ENCODE data around the gene KRTAP23-1. TPM values are rescaled to one million over a fixed set of nuclear protein-coding genes. Genes with fewer than 3 reads are reported as not detected.

The KRTAP23-1 gene
- total RNA-seq, 2 donors from 2014 or later: not detected

DNA sequence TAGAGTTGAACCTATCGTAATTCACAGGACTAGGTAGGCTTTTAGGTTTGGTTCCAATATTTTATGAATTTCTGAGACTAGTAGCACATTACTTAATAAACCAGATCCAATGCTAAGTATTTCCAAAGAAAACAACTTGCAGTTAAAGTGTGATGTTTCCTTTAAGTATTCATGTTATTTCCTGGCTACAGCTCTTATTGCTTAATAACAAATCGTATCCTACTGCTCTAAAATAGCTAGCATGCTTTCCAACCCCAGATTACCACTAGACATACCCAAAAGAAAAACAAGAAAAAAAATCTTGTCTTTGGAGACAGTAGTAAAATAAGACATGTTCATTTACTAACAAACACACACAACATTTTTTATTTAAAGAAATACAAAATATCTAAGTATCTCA, 11.8 kb downstream of the KRTAP23-1 start:
- no peak overlapping the region for H3K27ac ChIP-seq
- H3K9me3 ChIP-seq: no peaks in the 10 kb centered on the region
- no peaks in the 10 kb centered on the region for H3K36me3 ChIP-seq
- intact Hi-C loops (cut with DNase I): no loop called here
- H3K27me3 ChIP-seq (replicated peaks; ENCODE audit: insufficient read depth): no peaks in the 10 kb centered on the region
- WGBS: 60% methylated on average over 2 of the region's 2 CpGs
- TF ChIP-seq, protein P1, sequence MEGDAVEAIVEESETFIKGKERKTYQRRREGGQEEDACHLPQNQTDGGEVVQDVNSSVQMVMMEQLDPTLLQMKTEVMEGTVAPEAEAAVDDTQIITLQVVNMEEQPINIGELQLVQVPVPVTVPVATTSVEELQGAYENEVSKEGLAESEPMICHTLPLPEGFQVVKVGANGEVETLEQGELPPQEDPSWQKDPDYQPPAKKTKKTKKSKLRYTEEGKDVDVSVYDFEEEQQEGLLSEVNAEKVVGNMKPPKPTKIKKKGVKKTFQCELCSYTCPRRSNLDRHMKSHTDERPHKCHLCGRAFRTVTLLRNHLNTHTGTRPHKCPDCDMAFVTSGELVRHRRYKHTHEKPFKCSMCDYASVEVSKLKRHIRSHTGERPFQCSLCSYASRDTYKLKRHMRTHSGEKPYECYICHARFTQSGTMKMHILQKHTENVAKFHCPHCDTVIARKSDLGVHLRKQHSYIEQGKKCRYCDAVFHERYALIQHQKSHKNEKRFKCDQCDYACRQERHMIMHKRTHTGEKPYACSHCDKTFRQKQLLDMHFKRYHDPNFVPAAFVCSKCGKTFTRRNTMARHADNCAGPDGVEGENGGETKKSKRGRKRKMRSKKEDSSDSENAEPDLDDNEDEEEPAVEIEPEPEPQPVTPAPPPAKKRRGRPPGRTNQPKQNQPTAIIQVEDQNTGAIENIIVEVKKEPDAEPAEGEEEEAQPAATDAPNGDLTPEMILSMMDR (IDR thresholded peaks at IDR 0.05): no peak
- no peak for TF ChIP-seq POLR2A (IDR thresholded peaks at IDR 0.05)
- no peak for TF ChIP-seq POLR2AphosphoS5 (IDR thresholded peaks at IDR 0.05)
- H3K4me3 ChIP-seq: no peak overlapping the region
- no peaks in the 10 kb centered on the region for H3K4me1 ChIP-seq (replicated peaks)
- DNase-seq (ENCODE audit: low spot score): no peak

DNA sequence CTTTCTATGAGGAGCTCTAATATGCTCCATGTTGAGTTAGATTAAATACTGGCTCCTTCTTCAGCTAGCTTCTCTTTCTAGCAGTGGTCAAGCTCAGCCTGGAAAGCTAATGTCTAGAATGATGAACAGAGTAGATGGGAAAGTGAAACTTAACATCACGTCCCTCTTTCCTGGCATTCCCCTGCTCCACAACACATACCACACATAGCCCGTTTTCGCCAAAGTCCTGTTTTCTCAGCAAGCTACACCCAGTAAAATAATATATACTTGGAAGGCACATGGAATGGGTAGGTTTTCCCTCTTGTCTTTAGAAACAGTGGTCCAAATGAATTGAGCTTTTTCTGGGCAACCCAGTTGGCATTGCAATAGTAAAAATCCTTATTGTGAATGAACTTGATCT, 14.7 kb downstream of the KRTAP23-1 start:
- TF ChIP-seq POLR2A (IDR thresholded peaks at IDR 0.05) (no peak), POLR2AphosphoS5 (IDR thresholded peaks at IDR 0.05) (no peak)
- TF ChIP-seq, protein P1 (IDR thresholded peaks at IDR 0.05): no peak
- intact Hi-C loops (cut with DNase I): no loop called here
- no peak for DNase-seq (ENCODE audit: low spot score)
- no peaks in the 10 kb centered on the region for H3K27me3 ChIP-seq (replicated peaks; ENCODE audit: insufficient read depth)
- H3K36me3 ChIP-seq: no peaks in the 10 kb centered on the region
- no peak overlapping the region for H3K27ac ChIP-seq
- WGBS: 85% methylated on average over 3 of the region's 3 CpGs
- no peaks in the 10 kb centered on the region for H3K9me3 ChIP-seq
- H3K4me3 ChIP-seq: no peak overlapping the region
- no peaks in the 10 kb centered on the region for H3K4me1 ChIP-seq (replicated peaks)

DNA sequence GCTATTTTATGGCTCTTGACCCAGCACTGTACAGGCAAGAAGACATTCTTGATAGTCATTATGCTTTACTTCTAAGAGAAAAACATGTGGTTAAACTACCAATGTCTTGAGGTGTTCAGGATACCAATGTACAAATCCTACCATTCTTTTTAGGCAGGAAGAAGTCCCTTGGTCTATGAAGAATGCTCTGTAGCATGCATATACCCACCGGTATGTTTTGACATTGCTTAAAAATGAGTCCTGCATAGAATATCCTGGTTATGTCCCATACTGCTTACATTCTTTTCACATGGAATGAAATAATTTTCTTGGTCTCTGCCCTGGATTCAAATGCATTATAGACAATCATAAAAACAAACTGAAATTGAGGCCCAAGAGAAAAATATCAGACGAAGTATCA, 15.7 kb downstream of the KRTAP23-1 start:
- intact Hi-C loops (cut with DNase I): no loop called here
- no peak overlapping the region for H3K4me3 ChIP-seq
- no peaks in the 10 kb centered on the region for H3K4me1 ChIP-seq (replicated peaks)
- H3K9me3 ChIP-seq: no peaks in the 10 kb centered on the region
- DNase-seq (ENCODE audit: low spot score): no peak
- TF ChIP-seq, protein P1 (IDR thresholded peaks at IDR 0.05): no peak
- no peak for TF ChIP-seq POLR2A (IDR thresholded peaks at IDR 0.05)
- TF ChIP-seq POLR2AphosphoS5 (IDR thresholded peaks at IDR 0.05): no peak
- WGBS: 89% methylated on average over 2 of the region's 2 CpGs
- no peaks in the 10 kb centered on the region for H3K36me3 ChIP-seq
- H3K27ac ChIP-seq: no peak overlapping the region
- no peaks in the 10 kb centered on the region for H3K27me3 ChIP-seq (replicated peaks; ENCODE audit: insufficient read depth)

DNA sequence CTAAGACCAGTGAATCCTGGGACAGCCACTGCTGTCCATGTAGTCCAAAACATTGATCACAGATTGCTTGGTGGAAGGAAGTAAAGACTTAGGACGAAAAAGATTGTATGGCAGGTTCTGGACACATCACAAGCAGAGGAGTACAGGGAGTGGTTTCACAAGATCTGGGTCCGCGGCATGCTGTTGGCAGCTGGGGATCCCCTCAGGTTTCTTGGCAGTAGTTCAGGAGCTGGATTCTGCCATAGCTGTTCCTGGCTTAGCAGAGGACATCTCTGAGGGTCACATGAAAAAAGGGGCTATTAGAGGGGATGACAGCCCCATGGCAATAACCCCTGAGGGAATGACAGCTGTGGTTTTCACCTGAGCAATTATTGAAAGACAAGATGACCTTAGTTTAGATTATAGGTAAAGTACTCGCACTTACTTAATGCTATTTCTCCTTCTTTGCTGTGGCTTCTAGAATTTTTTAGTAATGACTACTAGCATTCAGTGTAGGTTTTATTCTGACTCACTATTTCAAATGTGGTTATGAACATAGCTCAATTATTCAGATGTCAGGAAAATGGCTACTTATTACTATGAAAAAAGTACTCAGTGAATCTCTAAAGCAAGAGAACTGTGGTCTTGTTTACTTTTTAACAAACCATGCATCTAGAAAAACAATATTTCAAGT, 19.1 kb downstream of the KRTAP23-1 start:
- no peaks in the 10 kb centered on the region for H3K4me1 ChIP-seq (replicated peaks)
- H3K9me3 ChIP-seq: no peaks in the 10 kb centered on the region
- H3K4me3 ChIP-seq: no peak overlapping the region
- no peak for DNase-seq (ENCODE audit: low spot score)
- H3K27me3 ChIP-seq (replicated peaks; ENCODE audit: insufficient read depth): no peaks in the 10 kb centered on the region
- WGBS: 89% methylated on average over 4 of the region's 4 CpGs
- TF ChIP-seq POLR2A (IDR thresholded peaks at IDR 0.05) (no peak), POLR2AphosphoS5 (IDR thresholded peaks at IDR 0.05) (no peak)
- TF ChIP-seq, protein P1 (IDR thresholded peaks at IDR 0.05): no peak
- H3K27ac ChIP-seq: no peak overlapping the region
- no peaks in the 10 kb centered on the region for H3K36me3 ChIP-seq
- intact Hi-C loops (cut with DNase I): no loop called here

DNA sequence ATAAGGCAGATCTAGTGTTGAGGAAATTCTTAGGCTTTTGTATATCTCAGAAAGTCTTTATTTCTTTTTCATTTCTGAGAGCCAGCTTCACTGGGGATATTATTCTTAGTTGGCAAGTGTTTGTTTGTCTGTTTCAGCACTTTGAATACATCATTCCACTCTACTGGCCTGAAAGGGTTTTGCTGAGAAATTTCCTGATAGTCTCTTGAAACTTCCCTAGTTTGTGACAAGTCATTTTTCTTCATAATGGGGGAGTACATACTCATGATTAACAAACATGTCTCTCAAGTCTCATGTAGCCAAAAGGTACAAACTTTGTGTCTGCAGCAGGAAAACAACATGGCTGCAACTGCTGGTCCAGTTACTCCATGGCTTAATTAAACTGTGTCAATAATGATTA, 22.0 kb downstream of the KRTAP23-1 start:
- Histone ChIP-seq H3K4me1 (replicated peaks) (no peaks in the 10 kb centered on the region), H3K36me3 (no peaks in the 10 kb centered on the region), H3K4me3 (no peak overlapping the region), H3K27me3 (replicated peaks; ENCODE audit: insufficient read depth) (no peaks in the 10 kb centered on the region), H3K27ac (no peak overlapping the region), H3K9me3 (no peaks in the 10 kb centered on the region)
- TF ChIP-seq POLR2AphosphoS5 (IDR thresholded peaks at IDR 0.05) (no peak), POLR2A (IDR thresholded peaks at IDR 0.05) (no peak)
- TF ChIP-seq, protein P1 (IDR thresholded peaks at IDR 0.05): no peak
- DNase-seq (ENCODE audit: low spot score): no peak
- intact Hi-C loops (cut with DNase I): no loop called here

Data from prostate gland (tissue), 2 donors.